H1 (cell line): Measurements from ENCODE around the gene TRIM44. TPM values are rescaled to one million over a fixed set of nuclear protein-coding genes. Genes with fewer than 3 reads are reported as not detected.

Experiments
- CTCF ChIA-PET: fragments of 300-600 bp; sonication (Branson Sonifier 250); formaldehyde crosslinking; loops from one replicate; lab custom pipeline; 2021; ENCODE audit not compliant: partially characterized antibody; lab: Charles Lee
- POLR2A ChIA-PET: fragments of 300-600 bp; sonication (Branson Sonifier 250); formaldehyde crosslinking; loops from one replicate; lab custom pipeline; 2021; ENCODE audit warnings: inconsistent platforms; ENCODE audit not compliant: partially characterized antibody; lab: Charles Lee
- DNase-seq, 2 experiments: peaks; one replicate each; pipeline versions ENCODE4 v3.0.0 to v3.0.0-alpha.2; 2010 to 2022; ENCODE audit warnings: low spot score in 2 of 2, low read depth in 1 of 2, mixed read lengths in 1 of 2
- FAIRE-seq: peaks from 2 replicates; lab custom pipeline; 2011; peaks lifted over from hg19 to GRCh38; lab: Jason Lieb, UNC
- H2AFZ ChIP-seq: 2 replicates; pipeline ENCODE4 v1.8.1; 2012; ENCODE audit warnings: low read length, inconsistent platforms
- H2AK5ac ChIP-seq: 2 replicates; pipeline ENCODE4 v1.6.1; 2013; ENCODE audit warnings: low read depth, low read length
- H2BK120ac ChIP-seq: replicated peaks from 2 replicates; pipeline ENCODE3; 2013; ENCODE audit warnings: low read depth, low read length, inconsistent platforms
- H2BK12ac ChIP-seq: 2 replicates; pipeline ENCODE4 v1.6.1; 2013; ENCODE audit warnings: low read depth, low read length
- H2BK15ac ChIP-seq: 2 replicates; pipeline ENCODE4 v1.6.1; 2013; ENCODE audit warnings: low read length
- H2BK20ac ChIP-seq: 2 replicates; pipeline ENCODE4 v1.6.1; 2013; ENCODE audit warnings: low read length
- H2BK5ac ChIP-seq: 2 replicates; pipeline ENCODE4 v1.6.1; 2013; ENCODE audit warnings: low read depth, low read length
- H3K14ac ChIP-seq: 2 replicates; pipeline ENCODE4 v1.6.1; 2013; ENCODE audit warnings: inconsistent platforms; ENCODE audit not compliant: insufficient read length
- H3K18ac ChIP-seq: 2 replicates; pipeline ENCODE4 v1.6.1; 2013; ENCODE audit warnings: low read length; ENCODE audit errors: extremely low read depth
- H3K23ac ChIP-seq: 2 replicates; pipeline ENCODE4 v1.6.1; 2013; ENCODE audit warnings: inconsistent platforms; ENCODE audit not compliant: insufficient read length
- H3K23me2 ChIP-seq: 2 replicates; pipeline ENCODE4 v1.6.1; 2013; ENCODE audit warnings: low read depth, low read length
- H3K27ac ChIP-seq: 2 replicates; pipeline ENCODE4 v1.6.1; 2011; ENCODE audit warnings: low read depth, low read length, inconsistent platforms
- H3K27me3 ChIP-seq, 4 experiments: replicated peaks in 1 of 4; 1 replicate in 1 of 4; 2 replicates in 3 of 4; pipeline versions ENCODE4 v1.6.1 to v1.8.1; 2011 to 2013; ENCODE audit warnings: low read length in 3 of 4, mild to moderate bottlenecking in 3 of 4, inconsistent platforms in 2 of 4, mixed read lengths in 2 of 4, moderate library complexity in 1 of 4; ENCODE audit not compliant: control insufficient read depth in 3 of 4, insufficient read depth in 3 of 4; ENCODE audit errors: extremely low read depth in 1 of 4
- H3K36me3 ChIP-seq, 4 experiments: 2 replicates each; pipeline versions ENCODE4 v1.6.1 to v1.8.1; 2011 to 2013; ENCODE audit warnings: mild to moderate bottlenecking in 4 of 4, low read length in 3 of 4, moderate library complexity in 2 of 4, control low read depth in 1 of 4, inconsistent platforms in 1 of 4; ENCODE audit not compliant: insufficient read depth in 4 of 4, control insufficient read depth in 2 of 4
- H3K4ac ChIP-seq: replicated peaks from 2 replicates; pipeline ENCODE3; 2013; ENCODE audit warnings: low read length, low read depth, mixed read lengths, inconsistent platforms; ENCODE audit not compliant: insufficient read length
- H3K4me1 ChIP-seq, 4 experiments: replicated peaks in 1 of 4; 1 replicate in 1 of 4; 2 replicates in 3 of 4; pipeline versions ENCODE4 v1.6.1 to v1.8.1; 2011 to 2013; ENCODE audit warnings: low read length in 3 of 4, inconsistent platforms in 2 of 4, mixed read lengths in 1 of 4; ENCODE audit not compliant: insufficient read depth in 4 of 4, control insufficient read depth in 3 of 4
- H3K4me2 ChIP-seq, 2 experiments: 2 replicates each; pipeline versions ENCODE4 v1.6.1 to v1.8.1; 2011 to 2013; ENCODE audit warnings: low read depth in 2 of 2, low read length in 2 of 2, control low read depth in 1 of 2, inconsistent platforms in 1 of 2, mild to moderate bottlenecking in 1 of 2; ENCODE audit not compliant: insufficient read depth in 1 of 2
- H3K4me3 ChIP-seq, 4 experiments: fragments of 200-600, 300-600 bp in 1 of 4; sonication (generic), shearing (Covaris generic), sonication (Bioruptor Twin) in 1 of 4; 2 replicates each; pipeline versions ENCODE4 v1.5.1 to v1.8.1; 2011 to 2016; ENCODE audit warnings: low read length in 4 of 4, low read depth in 3 of 4, control low read depth in 2 of 4, inconsistent platforms in 2 of 4, mild to moderate bottlenecking in 2 of 4, mixed read lengths in 1 of 4, moderate library complexity in 1 of 4; ENCODE audit not compliant: insufficient read depth in 2 of 4; ENCODE audit errors: extremely low read depth in 1 of 4
- H3K56ac ChIP-seq: replicated peaks from 2 replicates; pipeline ENCODE3; 2013; ENCODE audit warnings: low read depth, mild to moderate bottlenecking, mixed read lengths, low read length, inconsistent platforms; ENCODE audit not compliant: insufficient read length
- H3K79me1 ChIP-seq: 2 replicates; pipeline ENCODE4 v1.6.1; 2013; ENCODE audit warnings: low read depth, low read length, control low read depth
- H3K79me2 ChIP-seq, 2 experiments: 2 replicates each; pipeline versions ENCODE4 v1.6.1 to v1.8.1; 2012 to 2013; ENCODE audit warnings: low read length in 2 of 2, mild to moderate bottlenecking in 2 of 2, inconsistent platforms in 1 of 2; ENCODE audit not compliant: insufficient read depth in 2 of 2, control insufficient read depth in 1 of 2
- H3K9ac ChIP-seq, 4 experiments: replicated peaks in 1 of 4; 1 replicate in 1 of 4; 2 replicates in 3 of 4; pipeline versions ENCODE4 v1.6.1 to v1.8.1; 2011 to 2013; ENCODE audit warnings: low read depth in 3 of 4, low read length in 3 of 4, control low read depth in 2 of 4, mild to moderate bottlenecking in 2 of 4, moderate library complexity in 2 of 4, inconsistent platforms in 1 of 4; ENCODE audit errors: extremely low read depth in 1 of 4
- H3K9me3 ChIP-seq, 2 experiments: 2 replicates each; pipeline versions ENCODE4 v1.6.1 to v1.8.1; 2012 to 2013; ENCODE audit warnings: mild to moderate bottlenecking in 2 of 2, moderate library complexity in 2 of 2, control low read depth in 1 of 2, inconsistent platforms in 1 of 2, low read depth in 1 of 2, low read length in 1 of 2, mixed read lengths in 1 of 2; ENCODE audit not compliant: insufficient read depth in 2 of 2
- H4K20me1 ChIP-seq, 2 experiments: replicated peaks in 1 of 2; 2 replicates each; pipeline versions ENCODE3 to v1.8.1; 2011 to 2013; ENCODE audit warnings: inconsistent platforms in 2 of 2, low read length in 2 of 2, mild to moderate bottlenecking in 1 of 2; ENCODE audit not compliant: insufficient read depth in 2 of 2, control insufficient read depth in 1 of 2
- H4K5ac ChIP-seq: 2 replicates; pipeline ENCODE4 v1.6.1; 2013; ENCODE audit warnings: low read length, low read depth, mixed read lengths, inconsistent platforms; ENCODE audit not compliant: insufficient read length
- H4K8ac ChIP-seq: 2 replicates; pipeline ENCODE4 v1.8.0; 2013; ENCODE audit warnings: mild to moderate bottlenecking, moderate library complexity, low read length, inconsistent platforms; ENCODE audit not compliant: insufficient read depth; ENCODE audit errors: extremely low read depth
- H4K91ac ChIP-seq: replicated peaks from 2 replicates; pipeline ENCODE3; 2013; ENCODE audit warnings: low read length, mixed read lengths, inconsistent platforms; ENCODE audit not compliant: insufficient read length
- CBX8 ChIP-seq: fragments of 300-800, 300-1000 bp; sonication (generic); IDR thresholded peaks from 2 replicates; pipeline ENCODE4 v1.7.1; 2016; ENCODE audit warnings: low read depth, low read length, borderline replicate concordance
- CHD1 ChIP-seq: IDR thresholded peaks from 2 replicates; pipeline ENCODE4 v1.6.1; 2012; ENCODE audit warnings: low read depth, low read length, improper control_type of control experiment
- SAP30 ChIP-seq: fragments of 300-600 bp; sonication (generic); IDR thresholded peaks from 2 replicates; pipeline ENCODE4 v1.7.1; 2012; ENCODE audit warnings: low read length, moderate library complexity, mild to moderate bottlenecking, inconsistent platforms; ENCODE audit not compliant: insufficient read depth, insufficient replicate concordance
- WGBS, 2 experiments: shearing (Covaris generic) in 1 of 2; methylation state at CpG; one replicate each; pipeline versions ENCODE4 v1.1.6 to v1.1.7; 2013 to 2015; ENCODE audit warnings: low lambda C conversion rate in 2 of 2, mixed read lengths in 2 of 2, inconsistent platforms in 1 of 2, low coverage in 1 of 2, missing lambda C conversion rate in 1 of 2; ENCODE audit not compliant: insufficient replicate concordance in 2 of 2, insufficient coverage in 1 of 2, insufficient read length in 1 of 2; ENCODE audit errors: extremely low coverage in 1 of 2, missing lambda C conversion rate in 1 of 2; 5-methylcytosine and 5-hydroxymethylcytosine counted together
- polyA plus RNA-seq, 7 experiments: library from polyadenylated mRNA; depleted of rRNA in 3 of 7; stranded (reverse) in 5 of 7; unstranded in 2 of 7; fragments of >200 nt in 5 of 7; fragments of 200-250 nt in 2 of 7; gene quantifications; 1 replicate in 5 of 7; 2 replicates in 1 of 7; 4 replicates in 1 of 7; pipeline versions ENCODE4 v1.2.1 to v1.2.3, GENCODE V29; 2011 to 2013; ENCODE audit warnings: missing spikeins in 2 of 7, mixed read lengths in 2 of 7
- total RNA-seq: library from RNA; stranded (reverse); fragmentation: NEBNext Ultra II Directional; extraction: Animal tissue kit (Norgen Biotek cat#: 25700); gene quantifications from 2 replicates; pipeline ENCODE4 v1.2.1, GENCODE V29; 2021

TRIM44 gene
- total and polyA plus RNA-seq, 2 of the 8 experiments (the other 6 are each of a cell fraction or from before 2014, with no cell fraction given) = 13.9 to 34.4 TPM

DNA sequence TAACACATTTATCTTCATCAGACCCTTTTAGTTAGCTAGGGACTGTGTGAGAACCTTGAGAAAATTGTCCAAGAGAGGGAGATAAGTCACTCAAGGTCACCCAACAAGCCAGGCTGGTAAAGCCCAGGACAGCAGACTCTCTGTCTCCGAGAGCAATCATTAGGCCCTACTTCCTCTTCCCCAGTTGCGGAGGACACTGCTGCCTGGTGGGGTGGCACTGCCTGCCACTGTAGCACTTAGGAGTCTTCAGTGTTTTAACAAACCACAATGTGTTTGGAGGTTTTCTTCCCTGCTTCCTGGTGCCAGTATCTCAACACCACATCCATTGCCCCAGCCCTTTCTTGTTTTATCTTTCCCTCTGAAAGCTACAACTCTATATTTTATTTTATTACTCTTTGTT is 149.2 kb downstream of the TRIM44 start:
- Histone ChIP-seq H3K27ac (no peak overlapping the region), H3K79me2 (no peaks in the 10 kb centered on the region), H3K18ac (no peak overlapping the region), H3K23ac (no peak overlapping the region), H3K56ac (no peak overlapping the region), H2BK12ac (no peak overlapping the region)
- FAIRE-seq (no peak), DNase-seq (no peak)
- TF ChIP-seq CBX8 (no peak), CHD1 (no peak), SAP30 (no peak)
- TF ChIP-seq, all 59 proteins: peak for 0
- Histone ChIP-seq H3K9me3 (no peaks in the 10 kb centered on the region), H3K4ac (no peak overlapping the region), H4K20me1 (no peaks in the 10 kb centered on the region), H3K9ac (no peak overlapping the region), H4K8ac (no peak overlapping the region), H3K4me1 (no peaks in the 10 kb centered on the region), H3K4me2 (no peak overlapping the region), H2BK5ac (no peak overlapping the region), H2BK20ac (no peak overlapping the region), H2BK120ac (no peak overlapping the region), H4K91ac (no peak overlapping the region), H3K23me2 (no peaks in the 10 kb centered on the region), H3K4me3 (no peak overlapping the region), H3K27me3 (no peaks in the 10 kb centered on the region), H3K14ac (no peak overlapping the region), H2BK15ac (no peak overlapping the region), H2AFZ (no peak overlapping the region), H3K36me3 (no peaks in the 10 kb centered on the region), H3K79me1 (no peaks in the 10 kb centered on the region), H2AK5ac (no peak overlapping the region), H4K5ac (no peak overlapping the region)
- 98% methylated on average over 2 of the region's 2 CpGs; no CpG with 5 or more reads in 1 of the 2 experiments for WGBS, 2 experiments
- POLR2A ChIA-PET = interaction anchor here (0.6 to 1.0 kb wide), 2 partner anchors 11 to 204 kb away, joined by 3 to 4 read pairs; no protein-coding TSS in a partner anchor
- CTCF ChIA-PET = interaction anchor here (0.7 to 7.6 kb wide), 6 partner anchors 10 to 454 kb away, joined by 3 to 76 read pairs (median 4); no protein-coding TSS in a partner anchor
